ENCODE data around the gene SHD.
"Not testable (repeated sequence)": the region's sequence is repeated elsewhere in the genome, so short reads cannot be mapped to it uniquely, and the experiment has no call there.

Gene SHD

DNA sequence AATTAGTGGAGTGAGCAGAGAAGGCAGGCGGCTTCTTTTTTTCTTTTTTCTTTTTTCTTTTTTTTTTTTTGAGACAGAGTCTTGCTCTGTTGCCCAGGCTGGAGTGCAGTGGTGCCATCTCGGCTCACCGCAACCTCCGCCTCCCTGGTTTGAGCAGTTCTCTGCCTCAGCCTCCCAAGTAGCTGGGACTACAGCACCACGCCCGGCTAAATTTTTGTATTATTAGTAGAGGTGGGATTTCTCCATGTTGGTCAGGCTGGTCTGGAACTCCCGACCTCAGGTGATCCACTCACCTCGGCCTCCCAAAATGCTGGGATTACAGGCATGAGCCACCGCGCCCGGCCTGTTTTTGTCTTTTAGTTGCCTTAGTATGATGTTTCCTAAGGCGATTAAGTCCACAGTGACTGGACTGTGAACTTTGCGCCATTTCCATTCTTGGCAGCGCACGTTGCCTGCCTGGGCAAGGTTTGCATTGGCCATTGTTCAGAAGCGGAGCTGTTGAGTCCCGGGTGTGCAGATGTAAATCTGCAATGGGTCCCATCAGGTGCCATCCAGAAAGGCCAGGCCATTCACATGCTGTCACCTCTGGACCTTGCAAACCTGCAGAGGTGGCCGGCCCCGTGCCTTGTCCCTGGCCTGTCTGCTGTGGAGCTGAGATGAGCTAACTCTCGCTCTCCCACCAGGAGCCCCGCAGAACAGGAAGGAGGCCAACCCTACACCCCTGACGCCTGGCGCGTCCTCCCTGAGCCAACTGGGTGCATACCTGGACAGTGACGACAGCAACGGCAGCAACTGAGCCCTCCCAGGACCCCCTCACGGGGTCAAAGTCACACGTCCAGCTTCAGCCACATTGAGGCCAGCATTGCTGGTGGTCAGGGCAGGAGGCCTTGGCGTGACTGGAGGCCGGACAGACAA, 10.9 kb upstream of the SHD start:
- DNase-seq: no peak

DNA sequence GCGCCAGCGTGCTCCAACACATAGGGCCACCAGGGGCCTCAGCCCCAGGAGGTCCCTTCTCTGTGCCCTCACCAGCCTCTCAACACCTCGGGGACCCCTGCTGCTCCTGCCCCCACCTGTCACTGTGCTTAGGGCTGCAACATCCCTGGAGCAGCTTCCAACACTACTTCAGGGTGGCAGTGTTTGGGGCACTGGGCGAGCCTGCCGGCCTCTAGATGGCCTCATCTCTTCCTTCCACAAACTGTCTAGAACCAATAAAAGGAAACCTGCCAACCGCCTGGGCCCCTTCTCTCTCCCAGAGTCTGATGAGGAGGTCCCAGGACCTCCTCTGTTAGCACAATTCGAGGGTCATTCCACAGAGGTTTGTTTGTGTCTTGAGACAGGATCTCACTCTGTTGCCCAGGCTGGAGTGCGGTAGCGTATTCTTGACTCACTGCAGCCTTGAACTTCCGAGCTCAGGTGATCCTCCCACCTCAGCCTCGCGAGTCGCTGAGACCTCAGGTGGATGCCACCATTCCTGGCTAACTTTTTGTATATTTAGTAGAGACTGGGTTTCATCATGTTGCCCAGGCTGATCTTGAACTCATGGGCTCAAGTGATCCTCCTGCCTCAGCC, 10.1 kb upstream of the SHD start:
- no peak for DNase-seq

DNA sequence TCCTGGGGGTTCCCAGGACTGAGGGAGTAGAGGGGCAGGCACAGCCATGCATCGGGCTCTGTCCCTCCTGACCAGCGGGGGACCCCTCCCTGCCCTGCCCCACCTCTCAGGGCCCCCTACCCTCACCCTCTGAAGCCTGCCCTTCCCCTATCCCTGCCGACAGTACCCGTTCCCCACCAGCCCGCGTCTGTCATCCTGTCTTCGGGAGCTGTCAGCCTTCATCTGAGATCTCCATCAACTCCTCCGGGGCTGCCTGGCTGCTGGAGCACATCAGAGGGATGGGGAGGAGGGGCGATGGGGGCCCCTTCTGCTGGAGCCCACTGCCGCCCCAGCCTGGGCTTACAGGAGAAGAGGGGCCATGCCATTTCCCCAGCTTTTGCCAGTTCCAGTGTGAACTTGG, 6.2 kb upstream of the SHD start:
- DNase-seq: no peak

DNA sequence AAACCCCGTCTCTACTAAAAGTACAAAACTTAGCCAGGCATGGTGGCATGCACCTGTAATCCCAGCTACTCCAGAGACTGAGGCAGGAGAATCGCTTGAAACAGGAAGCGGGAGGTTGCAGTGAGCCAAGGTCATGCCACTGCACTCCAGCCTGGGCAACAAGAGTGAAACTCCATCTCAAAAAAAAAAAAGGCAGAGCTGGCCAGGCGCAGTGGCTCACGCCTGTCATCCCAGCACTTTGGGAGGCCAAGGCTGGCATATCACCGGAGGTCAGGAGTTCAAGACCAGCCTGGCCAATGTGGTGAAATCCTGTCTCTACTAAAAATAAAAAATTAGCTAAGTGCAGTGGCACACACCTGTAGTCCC, 4.8 kb upstream of the SHD start:
- not testable (repeated sequence) for DNase-seq

DNA sequence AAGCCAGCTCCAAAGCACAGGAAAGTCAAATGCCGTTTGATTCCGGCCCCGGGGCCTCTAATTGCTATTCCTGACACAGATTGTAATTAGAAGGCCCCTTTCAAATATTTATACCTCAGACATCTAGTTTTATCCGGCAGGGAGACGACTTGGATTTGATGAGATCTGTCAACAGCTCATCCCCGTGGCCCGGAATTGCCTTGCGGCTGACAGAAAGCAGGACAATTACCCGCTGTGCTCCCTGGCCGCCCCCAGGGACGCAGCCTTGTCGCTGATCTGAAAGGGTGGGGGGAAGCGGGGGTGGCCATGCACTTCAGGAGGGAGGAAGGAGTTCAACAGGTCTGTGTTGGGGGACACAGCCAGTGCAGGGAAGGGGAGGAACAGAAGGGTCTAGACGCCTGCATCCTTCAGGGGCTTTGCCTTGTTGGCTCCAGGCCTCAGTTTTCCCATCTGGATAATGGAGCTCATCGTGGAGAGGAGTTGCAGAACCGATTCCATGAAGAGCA, 1.8 kb upstream of the SHD start:
- DNase-seq: no peak

DNA sequence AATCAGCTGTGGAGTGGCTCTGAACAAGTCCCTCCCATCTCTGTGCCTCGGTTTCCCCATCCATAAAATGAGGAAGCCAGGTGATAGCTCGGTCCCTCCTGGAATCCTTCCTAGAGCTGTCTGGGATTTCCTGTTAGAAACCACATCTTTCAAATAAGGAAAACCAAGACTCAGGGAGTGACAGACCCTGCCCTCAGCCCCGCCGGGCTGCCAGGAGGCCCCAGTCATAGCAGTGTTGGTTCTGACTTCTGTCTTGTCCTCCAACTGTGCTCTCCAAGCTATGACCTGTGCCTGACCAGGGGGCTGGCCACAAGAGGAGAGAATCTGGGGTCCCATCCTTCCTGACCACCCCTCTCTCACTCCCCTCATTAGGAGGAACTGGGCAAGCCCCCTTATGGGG, 1.1 kb upstream of the SHD start:
- no peak for DNase-seq

DNA sequence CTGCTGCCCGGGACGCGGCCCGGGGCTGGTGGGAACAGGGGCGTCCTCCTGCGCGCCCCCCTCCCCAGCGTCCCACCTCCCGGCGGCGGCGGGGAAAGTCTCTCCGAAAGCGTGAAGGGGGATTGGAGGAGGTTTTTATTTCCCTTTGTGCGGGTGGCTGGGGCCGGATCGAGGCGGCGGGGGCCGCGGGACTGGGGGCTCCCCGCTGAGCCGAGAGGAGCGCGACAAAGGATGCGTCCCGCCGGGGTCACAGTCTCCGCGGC, 132 bp downstream of the SHD start:
- DNase-seq: no peak

DNA sequence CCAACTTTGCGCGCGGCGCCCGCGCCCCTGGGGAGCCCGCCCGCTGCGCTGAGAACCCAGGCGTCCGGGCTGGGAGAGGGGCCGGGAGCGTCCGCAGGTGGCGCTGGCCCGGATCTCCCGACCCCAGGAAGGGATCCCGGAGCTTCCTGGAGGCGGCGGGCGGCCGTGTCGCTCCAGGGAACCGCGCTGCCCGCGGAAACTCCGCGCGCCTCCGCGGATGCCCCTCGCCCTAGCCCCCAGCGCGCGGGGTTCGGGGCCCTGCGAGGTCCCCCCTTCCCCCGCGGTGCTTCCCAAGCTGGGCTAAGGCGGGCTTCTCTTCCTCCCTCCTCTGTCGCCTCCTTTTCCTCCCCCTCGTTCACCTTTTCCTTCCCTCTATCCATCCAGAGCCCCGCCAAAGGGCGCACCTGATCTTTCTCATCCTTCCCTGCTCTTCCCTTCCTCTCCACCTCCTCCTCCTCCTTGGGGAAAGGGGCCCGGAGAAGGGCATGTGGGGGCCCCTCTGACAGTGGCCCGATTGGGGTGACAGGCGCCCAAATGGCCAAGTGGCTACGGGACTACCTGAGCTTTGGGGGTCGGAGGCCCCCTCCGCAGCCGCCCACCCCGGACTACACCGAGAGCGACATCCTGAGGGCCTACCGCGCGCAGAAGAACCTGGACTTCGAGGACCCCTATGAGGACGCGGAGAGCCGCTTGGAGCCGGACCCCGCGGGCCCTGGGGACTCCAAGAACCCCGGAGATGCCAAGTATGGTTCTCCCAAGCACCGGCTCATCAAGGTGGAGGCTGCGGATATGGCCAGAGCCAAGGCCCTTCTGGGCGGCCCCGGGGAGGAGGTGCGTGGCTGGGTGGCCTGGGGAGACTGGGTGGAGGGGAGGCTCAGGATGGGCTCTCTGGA, 710 bp downstream of the SHD start:
- DNase-seq: no peak

DNA sequence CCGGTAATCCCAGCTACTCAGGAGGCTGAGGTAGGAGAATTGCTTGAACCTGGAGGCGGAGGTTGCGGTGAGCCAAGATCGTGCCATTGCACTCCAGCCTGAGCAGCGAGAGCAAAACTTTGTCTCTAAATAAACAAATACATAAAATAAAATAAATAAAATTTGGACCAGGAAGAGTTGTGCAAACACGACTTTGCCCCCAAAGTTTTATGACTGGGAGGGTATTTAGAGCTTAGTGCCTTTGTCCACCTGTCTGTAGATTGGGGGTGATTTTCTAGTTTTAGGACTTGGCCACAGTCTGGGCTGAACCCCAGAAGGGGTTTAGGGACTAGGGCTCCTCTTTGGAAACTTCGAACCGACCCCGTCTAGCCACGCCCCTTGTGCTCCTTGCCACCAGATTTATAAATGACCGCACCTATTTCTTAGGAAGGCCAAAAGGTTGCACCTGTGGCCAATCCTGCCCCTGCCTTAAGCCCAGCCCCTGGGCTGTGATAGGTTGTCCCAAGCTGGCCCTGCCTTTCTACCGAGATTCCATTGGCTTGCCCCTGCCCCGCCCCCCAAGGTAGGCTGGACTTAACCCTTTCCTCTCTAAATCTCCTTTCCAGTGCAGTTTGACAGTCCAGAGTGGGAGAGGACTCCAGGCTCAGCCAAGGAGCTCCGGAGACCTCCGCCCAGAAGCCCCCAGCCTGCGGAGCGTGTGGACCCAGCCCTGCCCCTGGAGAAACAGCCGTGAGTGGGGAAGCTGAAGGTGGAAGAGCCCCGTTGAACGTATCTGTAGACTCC, 5.3 kb downstream of the SHD start:
- DNase-seq: peak; percentile 16

DNA sequence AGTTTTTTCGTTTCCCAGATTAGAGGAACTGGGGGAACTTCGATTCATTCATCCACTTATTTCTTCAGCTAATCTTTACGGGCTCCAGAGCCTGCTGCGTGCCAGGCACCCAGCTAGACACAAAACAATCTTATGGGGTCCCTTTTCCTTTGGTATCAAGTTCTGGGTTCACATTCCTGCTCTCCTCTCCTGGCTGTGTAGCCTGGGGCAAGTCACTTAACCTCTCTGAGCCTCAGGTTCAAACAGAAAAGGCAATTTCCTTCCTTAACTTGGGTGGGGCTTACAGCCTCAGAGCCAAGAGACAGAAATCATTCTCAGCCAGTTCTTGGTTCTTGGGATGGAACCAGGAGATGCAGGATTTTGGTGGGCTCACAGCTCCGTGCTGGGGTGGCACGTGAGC, 5.9 kb downstream of the SHD start:
- no peak for DNase-seq

DNA sequence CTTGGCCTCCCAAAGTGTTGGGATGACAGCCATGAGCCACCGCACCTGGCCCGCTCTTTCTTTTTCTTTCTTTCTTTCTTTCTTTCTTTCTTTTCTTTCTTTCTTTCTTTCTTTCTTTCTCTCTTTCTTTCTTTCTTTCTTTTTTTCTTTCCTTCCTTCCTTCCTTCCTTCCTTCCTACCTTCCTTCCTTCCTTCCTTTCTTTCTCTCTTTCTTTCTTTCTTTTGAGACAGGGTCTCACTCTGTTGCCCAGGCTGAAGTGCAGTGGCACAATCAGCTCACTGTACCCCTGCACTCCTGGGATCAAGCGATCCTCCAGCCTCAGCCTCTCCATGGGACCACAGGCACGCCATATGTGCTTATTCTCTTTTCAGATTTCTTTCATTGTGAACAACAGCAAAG, 7.1 kb downstream of the SHD start:
- DNase-seq: not testable (repeated sequence)

DNA sequence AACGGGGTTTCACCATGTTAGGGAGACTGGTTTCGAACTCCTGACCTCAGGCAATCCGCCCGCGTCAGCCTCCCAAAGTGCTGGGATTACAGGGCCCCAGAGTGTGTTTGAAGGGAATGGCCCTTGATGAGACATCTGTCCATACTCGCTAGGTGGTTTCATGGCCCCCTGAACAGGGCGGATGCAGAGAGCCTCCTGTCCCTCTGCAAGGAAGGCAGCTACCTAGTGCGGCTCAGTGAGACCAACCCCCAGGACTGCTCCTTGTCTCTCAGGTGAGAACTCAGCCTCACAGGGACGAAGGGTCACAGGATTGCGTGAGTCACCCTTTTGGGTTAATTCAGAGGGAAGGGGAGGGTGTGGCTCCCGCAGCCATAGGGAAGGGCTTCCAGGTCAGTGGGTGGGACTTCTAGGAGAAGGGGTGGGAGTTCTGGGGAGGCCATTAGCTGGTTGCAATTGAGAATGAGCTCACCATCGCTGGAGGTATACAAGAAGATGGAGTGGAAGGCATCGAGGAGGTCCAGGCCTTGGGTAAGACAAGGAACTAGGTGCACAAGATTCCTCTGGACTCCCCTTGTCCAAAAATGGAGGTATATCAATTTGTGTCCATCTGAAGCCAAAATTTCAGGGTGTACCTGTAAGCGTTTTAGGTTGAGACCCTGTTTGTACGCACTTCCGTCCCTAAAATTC, 9.2 kb downstream of the SHD start:
- no peak for DNase-seq

DNA sequence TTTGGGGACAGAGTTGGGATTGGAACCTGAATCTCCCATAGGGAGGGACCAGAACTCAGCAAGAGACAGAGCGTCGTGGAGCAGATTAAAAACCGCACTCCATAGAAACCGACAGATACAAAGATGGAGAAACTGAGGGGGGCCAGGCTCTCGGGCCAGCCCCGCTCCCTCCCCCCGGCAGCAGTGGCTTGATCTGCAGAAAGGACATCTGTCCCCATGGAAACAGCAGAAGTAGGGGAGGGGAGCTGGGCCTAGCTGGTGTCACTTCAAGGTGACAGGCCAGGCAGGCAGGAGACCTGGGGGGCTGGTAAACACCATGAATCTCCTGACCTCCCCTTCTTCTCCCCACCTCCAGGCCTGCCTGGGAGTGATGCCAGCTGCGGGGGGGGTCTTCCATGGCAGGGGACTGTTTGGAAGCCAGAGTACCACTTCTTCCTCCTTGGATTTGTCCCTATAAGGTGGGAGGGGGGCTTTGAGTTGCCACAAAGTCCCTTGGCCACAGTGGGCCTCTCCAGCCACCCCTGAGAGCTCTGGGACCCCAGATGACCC, 12.2 kb downstream of the SHD start:
- DNase-seq: no peak

DNA sequence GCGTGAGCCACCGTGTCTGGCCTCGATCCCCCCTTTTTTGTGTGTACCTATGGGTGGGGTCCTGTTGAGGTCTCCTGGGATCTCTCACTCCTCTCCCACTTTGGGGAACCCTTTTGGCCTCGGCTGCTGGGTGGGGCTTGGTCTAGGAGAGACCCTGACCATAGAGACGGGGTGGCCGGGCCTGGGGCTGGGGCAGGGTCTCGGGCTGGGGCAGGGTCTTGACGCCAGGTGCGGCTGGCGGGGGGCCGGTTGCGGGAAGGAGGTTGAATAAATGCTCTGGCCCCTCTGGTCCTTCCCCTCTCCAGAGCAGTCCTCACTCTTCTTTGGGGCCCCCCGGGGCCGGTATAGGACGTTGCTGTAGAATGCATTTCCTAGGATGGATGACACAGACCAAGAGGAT, 13.4 kb downstream of the SHD start:
- no peak for DNase-seq

DNA sequence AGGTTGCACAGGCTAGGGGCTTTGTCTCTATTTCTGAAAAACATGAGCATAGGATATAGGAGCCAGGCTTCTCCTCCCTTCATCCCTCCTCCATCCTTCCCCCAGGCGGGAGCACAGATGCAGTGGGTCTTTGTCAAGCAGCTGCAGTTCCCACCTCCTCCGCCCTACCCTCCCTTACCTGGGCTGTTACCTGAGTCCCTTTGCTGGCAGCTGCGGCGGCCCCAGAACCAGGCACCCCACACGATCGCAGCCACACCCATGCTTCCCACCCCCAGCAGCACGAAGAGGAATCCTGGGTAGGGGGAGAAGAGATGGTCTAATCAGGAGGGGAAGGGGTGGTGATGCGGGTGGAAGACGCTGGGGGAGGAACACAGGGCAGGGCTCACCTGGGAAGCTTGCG, 15.3 kb downstream of the SHD start:
- DNase-seq: no peak

DNA sequence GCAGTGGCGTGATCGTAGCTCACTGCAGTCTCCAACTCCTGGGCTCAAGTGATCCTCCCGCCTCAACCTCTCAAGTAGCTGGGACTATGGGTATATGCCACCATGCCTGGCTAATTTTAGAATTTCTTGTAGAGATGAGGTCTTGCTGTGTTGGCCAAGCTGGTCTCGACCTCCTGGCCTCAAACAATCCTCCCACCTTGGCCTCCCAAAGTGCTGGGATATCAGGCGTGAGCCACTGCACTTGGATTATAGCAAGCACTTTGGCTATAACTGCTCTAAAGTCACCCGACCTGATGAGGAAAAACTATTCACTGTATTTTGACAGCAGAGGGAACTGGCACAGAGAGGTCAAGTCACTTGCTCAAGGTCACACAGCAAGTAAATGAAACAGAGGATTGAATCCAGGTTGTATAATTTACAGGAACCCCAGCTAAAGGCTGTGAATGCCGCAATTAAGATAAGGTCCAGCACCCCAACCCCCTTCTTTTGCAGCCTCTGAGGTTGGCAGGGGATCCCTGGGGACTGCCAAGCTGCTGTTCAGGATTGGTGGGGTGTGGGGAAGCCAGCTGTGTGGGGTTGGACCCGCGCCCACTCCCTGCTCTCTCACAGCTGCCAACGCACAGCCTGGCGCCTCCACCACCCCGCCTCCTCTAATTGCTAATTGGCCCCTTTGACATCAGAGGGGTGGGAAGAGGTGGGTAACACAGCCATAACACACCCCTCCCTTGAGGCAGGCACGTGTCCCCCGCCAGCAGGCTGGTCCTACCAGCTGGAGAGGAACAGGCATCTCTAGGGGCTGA, 17.1 kb downstream of the SHD start:
- DNase-seq: no peak

DNA sequence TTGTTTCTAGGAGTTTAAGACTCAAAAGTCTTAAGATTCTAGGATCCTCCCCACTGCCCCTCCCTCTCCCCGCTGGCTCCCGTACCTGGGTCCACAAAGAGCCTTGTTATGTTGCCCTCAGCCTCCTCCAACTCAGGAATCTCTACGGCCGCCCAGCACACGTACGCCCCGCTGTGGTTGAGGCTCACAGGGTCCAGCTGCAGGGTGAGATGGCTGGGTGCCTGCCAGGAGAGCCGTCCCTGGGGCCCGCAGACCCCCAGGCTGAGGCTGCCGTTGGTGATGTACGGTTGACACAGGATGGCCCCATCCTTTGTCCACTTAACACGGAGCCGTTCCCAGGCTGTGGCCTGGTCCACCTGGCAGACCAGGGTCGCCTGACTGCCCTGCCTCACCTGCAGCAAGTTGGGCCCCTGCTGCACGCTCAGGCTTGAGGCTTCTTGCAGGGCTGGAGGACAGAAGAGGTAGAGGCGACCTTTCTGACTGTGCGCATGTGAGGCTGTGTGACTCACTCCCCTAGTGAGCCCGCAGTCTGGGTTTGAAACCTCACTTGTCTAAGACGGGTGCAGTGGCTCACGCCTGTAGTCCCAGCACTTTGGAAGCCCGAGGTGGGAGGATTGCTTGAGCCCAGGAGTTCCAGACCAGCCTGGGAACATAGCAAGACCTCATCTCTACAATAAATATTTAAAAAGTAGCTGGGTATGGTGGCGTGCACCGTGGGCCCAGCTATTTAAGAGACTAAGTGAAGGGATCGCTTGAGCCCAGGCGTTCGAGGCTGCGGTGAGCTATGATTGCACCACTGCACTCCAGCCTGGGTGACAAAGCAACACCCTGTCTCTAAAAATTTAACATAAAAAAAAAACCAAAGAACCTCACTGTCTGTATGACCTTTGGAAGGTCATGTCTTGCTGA, 19.1 kb downstream of the SHD start:
- DNase-seq: peak; percentile 46

DNA sequence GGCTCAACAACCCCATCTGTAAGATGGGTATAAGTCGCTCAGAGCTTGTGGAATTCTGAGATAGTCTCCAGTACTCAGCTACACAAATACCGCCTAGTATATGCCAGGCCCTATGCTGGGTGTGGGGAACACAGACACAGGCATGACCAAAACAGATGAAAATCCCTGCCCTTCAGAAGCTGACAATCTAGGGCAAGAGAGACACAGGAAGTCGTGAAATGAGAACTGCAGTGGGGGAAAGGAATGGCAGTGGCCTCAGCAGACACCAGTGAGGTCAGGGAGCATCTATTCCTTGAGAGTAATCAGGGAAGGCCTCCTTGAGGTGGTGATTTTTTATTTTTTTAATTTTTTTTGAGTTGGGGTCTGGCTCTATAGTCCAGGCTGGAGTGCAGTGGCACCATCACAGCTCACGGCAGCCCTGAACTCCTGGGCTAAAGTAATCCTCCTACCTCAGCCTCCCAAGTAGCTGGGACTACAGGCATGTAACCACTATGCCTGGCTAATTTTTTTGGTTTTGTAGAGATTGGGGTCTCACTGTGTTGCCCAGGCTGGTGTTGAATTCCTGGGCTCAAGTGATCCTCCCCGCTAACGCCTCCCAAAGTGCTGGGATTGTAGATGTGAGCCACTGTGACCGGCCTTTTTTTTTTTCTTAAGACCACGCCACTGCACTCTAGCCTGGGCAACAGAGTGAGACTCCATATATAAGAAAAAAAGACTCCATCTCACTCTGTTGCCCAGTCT, 19.9 kb downstream of the SHD start:
- peak; percentile 26 for DNase-seq

DNA sequence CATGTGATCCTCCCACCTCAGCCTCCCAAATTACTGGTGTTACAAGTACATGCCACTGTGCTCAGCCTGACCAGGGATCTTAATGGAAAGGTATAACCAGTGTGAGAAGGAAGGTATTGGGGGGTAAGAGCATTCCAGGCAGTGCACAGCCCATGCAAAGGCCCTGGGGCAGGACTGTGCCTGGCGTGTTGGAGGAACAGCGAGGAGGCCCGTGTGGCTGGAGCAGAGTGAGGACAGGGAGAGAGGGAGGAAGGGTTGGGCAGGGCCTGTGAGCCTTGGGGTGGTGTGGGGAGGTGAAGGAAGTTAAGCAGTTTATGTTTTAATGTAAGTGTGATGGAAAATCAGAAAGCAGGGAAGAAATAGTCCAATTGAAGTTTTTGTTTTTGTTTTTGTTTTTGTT, 21.5 kb downstream of the SHD start:
- no peak for DNase-seq

All from activated CD4-positive, alpha-beta T cell treated with anti-CD3 and anti-CD28 coated beads, Interleukin-10, Interleukin-2, amounts not matched to agents 100 ng/mL and 50 ng/mL, durations not matched to agents 16 hours and 8 hours (primary cell).